Pancreas (tissue), 10 donors: ENCODE measurements around the gene PQBP1. TPM values are rescaled to one million over a fixed set of nuclear protein-coding genes. Genes with fewer than 3 reads are reported as not detected.

ENCODE experiments used
- ATAC-seq, 4 donors: fragments of 200-7000 bp; cut with Tn5 transposase; one replicate each; pipeline versions ENCODE4 v1.8.0 to v1.9.1; 2020; ENCODE audit warnings: mild to moderate bottlenecking in 4 of 4, moderate library complexity in 4 of 4
- DNase-seq, 6 donors: peaks; one replicate each; pipeline ENCODE4 v3.0.0-alpha.2; 2020
- FAIRE-seq: peaks from 2 replicates; lab custom pipeline; 2012; peaks lifted over from hg19 to GRCh38; lab: Jason Lieb, UNC
- H3K27ac ChIP-seq, 4 donors: fragments of 200-600 bp; sonication (generic); 1 replicate in 3 of 4; 2 replicates in 1 of 4; pipeline versions ENCODE4 v1.5.0 to v1.8.0; 2020
- H3K27me3 ChIP-seq, 4 donors: fragments of 200-600 bp; one replicate each; pipeline ENCODE4 v1.8.0; 2021
- H3K36me3 ChIP-seq, 3 donors: fragments of 200-600 bp; sonication (generic) in 1 of 3; one replicate each; pipeline versions ENCODE4 v1.5.0 to v1.8.0; 2020 to 2021
- H3K4me1 ChIP-seq, 3 donors: fragments of 200-600 bp; one replicate each; pipeline ENCODE4 v1.8.0; 2021
- H3K4me3 ChIP-seq, 4 donors: fragments of 200-600 bp; sonication (generic) in 2 of 4; one replicate each; pipeline versions ENCODE4 v1.5.0 to v1.8.0; 2020 to 2021
- H3K9me3 ChIP-seq, 4 donors: fragments of 200-600 bp; one replicate each; pipeline ENCODE4 v1.8.0; 2021
- CTCF ChIP-seq, 4 donors: fragments of 200-600 bp; sonication (generic) in 3 of 4; IDR thresholded peaks; one replicate each; pipeline versions ENCODE4 v1.5.0 to v1.8.0; 2021; ENCODE audit warnings: antibody characterized with exemption in 4 of 4
- WGBS, 2 donors: extraction: QIAGEN DNeasy Blood & Tissue Kit; methylation state at CpG; one replicate each; pipeline ENCODE4 v1.1.7; 2013; 5-methylcytosine and 5-hydroxymethylcytosine counted together
- intact Hi-C, 3 donors: fragments of 100-400 bp; cut with DNase I; formaldehyde crosslinking; loops; one replicate each; pipeline versions ENCODE4 v1.11.1 to v1.14.2; 2022
- polyA plus RNA-seq, 2 donors: library from polyadenylated mRNA; stranded (reverse); fragments of 200-250 nt; gene quantifications; one replicate each; pipeline ENCODE4 v1.2.3, GENCODE V29; 2013
- total RNA-seq, 6 donors: library from RNA; stranded (reverse); fragmentation: NEBNext Ultra II Directional in 4 of 6; extraction: Animal tissue kit (Norgen Biotek cat#: 25700) in 4 of 6; gene quantifications; one replicate each; pipeline versions ENCODE4 v1.2.1 to v1.2.4, GENCODE V29; 2021 to 2023
- donor health status: healthy with polysubstance abuse.
- donor health status: DM: no; HTN: no; CAD: no; lungs with moderate emphysema.
- donor health status: DM: no; HTN: no; CAD: no.
- donor health status: control.
- donor health status: control.
- donor health status: Bipolar disorder and iron deficiency.
- donor health status: DM: yes; HTN: yes; CAD: no.
- donor health status: DM: no; HTN: no; CAD: no.
- donor health status: DM: no; HTN: no; CAD: no.
- donor health status: DM: yes; HTN: yes; CAD: no.

Gene PQBP1
- total and polyA plus RNA-seq, 8 donors = 36.4 to 112 (median 50.8) TPM

GRCh38 chrX:48890296-48890925 lies 7.3 kb upstream of the PQBP1 start:
- Histone ChIP-seq H3K36me3 (no peaks in the 10 kb centered on the region), H3K27ac (peak overlapping the region in 1 of 4 donors; percentile 60), H3K4me3 (peak overlapping the region in 2 of 4 donors; percentile 52 to 57), H3K9me3 (no peaks in the 10 kb centered on the region), H3K27me3 (no peaks in the 10 kb centered on the region), H3K4me1 (no peaks in the 10 kb centered on the region)
- ATAC-seq (no peak), DNase-seq (peak in 1 of 6 donors; percentile 12), FAIRE-seq (no peak)
- TF ChIP-seq CTCF (IDR thresholded peaks at IDR 0.05) = no peak
- intact Hi-C loops = no loop called here
- 49 to 65% methylated on average over 15 of the region's 15 CpGs for WGBS, 2 donors

DNA sequence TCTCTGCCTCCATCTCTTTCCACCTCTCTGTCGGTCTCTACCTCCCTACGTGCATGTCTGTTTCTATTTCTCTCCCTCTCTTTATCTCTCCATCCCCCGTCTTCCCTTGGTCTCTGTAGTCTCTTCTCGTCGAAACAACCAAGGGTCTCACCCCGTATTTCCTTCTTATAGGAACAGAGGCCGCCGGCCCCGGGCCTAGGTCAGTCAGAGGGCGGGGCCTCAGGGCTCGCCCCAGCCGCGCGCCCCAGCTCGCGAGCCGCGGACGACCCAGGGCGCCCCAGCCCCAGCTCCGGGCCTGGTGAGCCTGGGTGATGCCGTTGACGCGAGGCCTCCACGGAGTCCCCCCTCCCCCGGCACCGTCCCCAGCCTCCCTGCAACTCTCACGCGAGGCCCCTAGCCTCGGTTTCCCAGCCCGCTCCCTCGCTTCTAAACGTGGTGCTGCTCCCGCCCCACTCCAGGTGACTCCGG lies 6.8 kb upstream of the PQBP1 start:
- Histone ChIP-seq H3K4me1 (no peaks in the 10 kb centered on the region), H3K4me3 (peak overlapping the region; percentile 27 to 57 (median 42)), H3K27ac (peak overlapping the region; percentile 49 to 61 (median 56)), H3K36me3 (no peaks in the 10 kb centered on the region), H3K9me3 (no peaks in the 10 kb centered on the region), H3K27me3 (no peaks in the 10 kb centered on the region)
- WGBS, 2 donors = 2 to 28% methylated on average over 35 of the region's 35 CpGs
- no peak for TF ChIP-seq CTCF (IDR thresholded peaks at IDR 0.05)
- FAIRE-seq = no peak
- peak in 2 of 6 donors; percentile 32 to 68 for DNase-seq
- peak; percentile 49 to 63 (median 54) for ATAC-seq
- intact Hi-C loops = no loop called here

DNA sequence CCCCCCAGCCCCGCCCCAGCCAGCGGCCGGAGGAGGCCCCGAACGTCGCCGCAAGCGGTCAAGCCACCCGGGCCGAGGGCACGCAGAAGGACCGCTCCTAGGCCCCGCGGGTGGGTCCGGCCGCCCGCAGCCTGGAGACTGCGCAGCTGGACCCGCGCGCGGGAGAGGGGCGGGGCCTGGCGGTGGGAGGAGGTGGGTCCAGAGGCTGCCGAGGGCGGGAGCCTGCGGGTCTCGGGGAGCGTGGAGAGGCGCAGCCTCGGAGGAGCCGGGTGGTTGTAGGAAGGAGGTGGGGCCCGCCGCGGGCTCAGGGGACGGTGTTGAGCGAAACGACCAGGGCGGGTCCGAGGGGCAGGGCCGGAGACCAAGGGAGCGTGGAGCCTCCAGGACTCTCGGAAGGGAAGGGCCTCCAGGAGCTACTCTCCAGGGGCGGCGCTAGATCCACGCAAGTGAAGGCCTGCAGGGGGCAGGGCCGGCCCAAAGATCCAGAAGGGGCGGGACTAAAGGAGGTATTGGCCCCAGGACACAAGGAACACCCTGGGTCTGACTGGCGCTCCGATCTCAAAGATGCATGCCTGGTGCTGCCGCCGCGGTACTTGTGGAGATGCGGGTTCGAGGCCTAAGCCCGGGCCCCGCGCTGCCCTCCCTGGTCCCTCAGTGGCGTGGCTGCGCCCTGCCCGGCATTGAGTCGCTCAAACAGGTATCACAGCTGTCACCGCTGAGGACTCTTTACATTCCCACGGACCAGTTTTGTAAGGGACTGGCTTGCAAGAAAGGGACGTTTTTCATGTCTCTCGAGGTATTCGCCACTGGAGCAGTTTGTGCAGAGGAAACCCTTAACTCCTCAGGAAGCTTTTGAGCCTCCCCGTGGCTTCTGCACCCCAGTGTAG lies 6.1 kb upstream of the PQBP1 start:
- Histone ChIP-seq H3K4me1 (peaks cover 0 to 3% (median 0%) of the 10 kb centered on the region in 3 donors), H3K4me3 (peak overlapping the region; percentile 27 to 57 (median 42)), H3K27me3 (no peaks in the 10 kb centered on the region), H3K27ac (peak overlapping the region; percentile 49 to 61 (median 56)), H3K9me3 (no peaks in the 10 kb centered on the region), H3K36me3 (no peaks in the 10 kb centered on the region)
- DNase-seq = peak; percentile 83 to 93 (median 86)
- ATAC-seq = peak; percentile 91 to 96 (median 94)
- TF ChIP-seq CTCF (IDR thresholded peaks at IDR 0.05) = peak; percentile 16 to 41 (median 22)
- WGBS, 2 donors = 1 to 30% methylated on average over 62 to 68 of the region's 68 CpGs
- FAIRE-seq = no peak
- intact Hi-C loops = no loop called here

DNA sequence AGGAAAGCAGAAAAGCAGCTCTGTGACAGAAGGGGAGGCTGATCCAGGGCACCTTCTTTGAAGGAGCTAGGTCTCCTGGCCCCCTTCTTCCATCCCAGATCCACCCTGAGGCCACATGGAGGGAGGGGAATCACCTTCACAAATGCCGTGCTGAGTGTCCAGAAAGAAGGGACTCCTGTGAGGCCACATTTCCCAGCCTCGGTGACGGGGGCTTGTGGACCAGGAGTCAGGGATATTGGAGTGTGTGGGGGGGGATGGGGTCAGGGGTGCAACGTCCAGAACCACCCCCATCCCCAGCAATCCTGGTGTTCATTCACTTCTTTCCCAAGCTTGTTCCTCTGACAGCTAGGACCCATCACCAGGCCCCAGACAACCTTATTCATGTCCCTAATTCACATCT lies 4.8 kb upstream of the PQBP1 start:
- DNase-seq (peak in 1 of 6 donors; percentile 7), FAIRE-seq (no peak), ATAC-seq (no peak)
- 61 to 78% methylated on average over 4 of the region's 4 CpGs for WGBS, 2 donors
- intact Hi-C loops = no loop called here
- no peaks in the 10 kb centered on the region for H3K27me3 ChIP-seq
- no peak overlapping the region for H3K4me3 ChIP-seq
- no peak for TF ChIP-seq CTCF (IDR thresholded peaks at IDR 0.05)
- no peaks in the 10 kb centered on the region for H3K36me3 ChIP-seq
- no peak overlapping the region for H3K27ac ChIP-seq
- no peaks in the 10 kb centered on the region for H3K9me3 ChIP-seq
- peaks cover 0 to 3% (median 0%) of the 10 kb centered on the region in 3 donors for H3K4me1 ChIP-seq
